ENCODE measurements around the gene PFKFB4. TPM values are rescaled to one million over a fixed set of nuclear protein-coding genes. Genes with fewer than 3 reads are reported as not detected.
A peak's percentile ranks its signal among the peaks of the same experiment; 100 is the strongest.

PFKFB4 gene
- total RNA-seq, 1 donor from 2014 or later, result 19.3 TPM

DNA sequence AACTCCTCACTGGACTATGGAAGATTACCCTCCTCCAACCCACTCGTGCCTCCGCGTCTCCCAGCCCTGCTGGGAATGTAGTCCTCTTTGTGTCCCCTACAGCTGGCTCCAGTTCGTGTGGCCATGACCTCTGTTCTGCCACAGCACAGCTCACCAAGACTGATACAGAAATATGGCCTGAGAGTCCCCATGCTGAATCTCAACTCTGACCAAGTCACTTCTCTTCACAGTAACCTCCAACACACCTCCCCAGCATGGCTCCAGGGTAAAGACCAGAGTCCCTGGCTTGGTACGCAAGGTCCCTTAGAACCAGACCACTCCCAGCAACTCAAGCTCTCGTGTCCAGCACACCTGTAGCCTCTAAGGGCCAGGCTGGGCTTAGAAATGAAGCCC lies 40.8 kb upstream of the PFKFB4 start:
- no peak for DNase-seq (ENCODE audit: low read depth)
- no peak overlapping the region for H3K4me3 ChIP-seq (ENCODE audit: low read depth, low read length)
- TF ChIP-seq, protein P1, sequence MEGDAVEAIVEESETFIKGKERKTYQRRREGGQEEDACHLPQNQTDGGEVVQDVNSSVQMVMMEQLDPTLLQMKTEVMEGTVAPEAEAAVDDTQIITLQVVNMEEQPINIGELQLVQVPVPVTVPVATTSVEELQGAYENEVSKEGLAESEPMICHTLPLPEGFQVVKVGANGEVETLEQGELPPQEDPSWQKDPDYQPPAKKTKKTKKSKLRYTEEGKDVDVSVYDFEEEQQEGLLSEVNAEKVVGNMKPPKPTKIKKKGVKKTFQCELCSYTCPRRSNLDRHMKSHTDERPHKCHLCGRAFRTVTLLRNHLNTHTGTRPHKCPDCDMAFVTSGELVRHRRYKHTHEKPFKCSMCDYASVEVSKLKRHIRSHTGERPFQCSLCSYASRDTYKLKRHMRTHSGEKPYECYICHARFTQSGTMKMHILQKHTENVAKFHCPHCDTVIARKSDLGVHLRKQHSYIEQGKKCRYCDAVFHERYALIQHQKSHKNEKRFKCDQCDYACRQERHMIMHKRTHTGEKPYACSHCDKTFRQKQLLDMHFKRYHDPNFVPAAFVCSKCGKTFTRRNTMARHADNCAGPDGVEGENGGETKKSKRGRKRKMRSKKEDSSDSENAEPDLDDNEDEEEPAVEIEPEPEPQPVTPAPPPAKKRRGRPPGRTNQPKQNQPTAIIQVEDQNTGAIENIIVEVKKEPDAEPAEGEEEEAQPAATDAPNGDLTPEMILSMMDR (conservative IDR thresholded peaks at IDR 0.05; ENCODE audit: low read depth, low read length), result no peak

DNA sequence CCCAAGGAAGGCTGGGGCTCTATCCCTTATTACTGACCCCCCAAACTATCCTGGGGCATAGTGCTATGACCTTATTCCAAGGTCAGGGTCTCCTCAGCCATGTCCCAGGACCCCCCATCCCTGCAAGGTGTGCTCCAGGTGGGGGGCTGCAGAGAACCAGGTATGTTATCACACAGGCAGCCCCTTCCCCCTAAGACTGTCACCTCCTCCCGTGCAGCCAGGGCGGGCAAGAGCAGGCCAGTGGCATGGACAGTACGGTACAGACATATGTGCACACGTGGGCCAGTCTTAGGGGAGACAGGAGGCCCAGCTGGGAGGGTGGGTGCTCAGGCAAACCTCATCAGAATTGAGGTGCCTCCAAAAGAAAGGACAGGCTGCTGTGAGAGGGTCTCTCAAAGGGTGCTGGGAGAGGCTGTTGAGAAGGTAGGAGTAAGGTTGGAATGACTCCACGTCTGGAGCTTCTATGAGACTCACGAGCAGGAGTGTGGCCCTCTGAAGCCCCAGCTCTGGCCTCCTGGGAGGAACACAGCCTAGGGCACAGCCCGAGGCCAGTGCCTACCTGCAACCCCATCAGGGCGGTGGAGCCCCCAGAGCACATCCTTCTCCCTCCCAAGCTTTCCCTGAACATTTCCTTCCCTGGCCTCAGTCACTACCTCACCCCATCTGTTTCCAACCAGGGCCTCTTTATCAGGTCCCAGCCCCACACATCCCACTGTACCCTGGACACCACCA lies 40.2 kb upstream of the PFKFB4 start:
- no peak for DNase-seq (ENCODE audit: low read depth)
- TF ChIP-seq, protein P1 (conservative IDR thresholded peaks at IDR 0.05; ENCODE audit: low read depth, low read length), result no peak
- H3K4me3 ChIP-seq (ENCODE audit: low read depth, low read length), result no peak overlapping the region

DNA sequence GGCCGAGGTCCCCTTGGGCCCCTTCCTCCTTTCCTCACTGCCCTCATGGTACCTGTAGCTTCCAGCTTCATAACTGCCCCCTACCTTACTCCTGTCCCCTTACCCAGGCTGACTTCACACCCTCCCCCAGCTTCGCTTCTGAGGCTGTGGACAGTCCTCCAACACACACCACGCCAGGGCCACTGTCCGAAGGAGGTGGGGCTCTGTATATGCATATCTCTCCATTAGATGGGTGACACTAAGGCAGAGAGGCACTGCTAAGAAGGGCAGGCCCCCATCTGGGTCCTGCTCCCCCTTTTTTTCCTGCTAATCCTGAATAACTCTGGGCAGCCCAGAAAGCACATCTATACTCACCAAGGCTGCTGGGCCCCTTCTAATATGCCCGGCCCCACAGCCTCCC lies 39.6 kb upstream of the PFKFB4 start:
- no peak overlapping the region for H3K4me3 ChIP-seq (ENCODE audit: low read depth, low read length)
- DNase-seq (ENCODE audit: low read depth), result no peak
- TF ChIP-seq, protein P1 (conservative IDR thresholded peaks at IDR 0.05; ENCODE audit: low read depth, low read length), result no peak

DNA sequence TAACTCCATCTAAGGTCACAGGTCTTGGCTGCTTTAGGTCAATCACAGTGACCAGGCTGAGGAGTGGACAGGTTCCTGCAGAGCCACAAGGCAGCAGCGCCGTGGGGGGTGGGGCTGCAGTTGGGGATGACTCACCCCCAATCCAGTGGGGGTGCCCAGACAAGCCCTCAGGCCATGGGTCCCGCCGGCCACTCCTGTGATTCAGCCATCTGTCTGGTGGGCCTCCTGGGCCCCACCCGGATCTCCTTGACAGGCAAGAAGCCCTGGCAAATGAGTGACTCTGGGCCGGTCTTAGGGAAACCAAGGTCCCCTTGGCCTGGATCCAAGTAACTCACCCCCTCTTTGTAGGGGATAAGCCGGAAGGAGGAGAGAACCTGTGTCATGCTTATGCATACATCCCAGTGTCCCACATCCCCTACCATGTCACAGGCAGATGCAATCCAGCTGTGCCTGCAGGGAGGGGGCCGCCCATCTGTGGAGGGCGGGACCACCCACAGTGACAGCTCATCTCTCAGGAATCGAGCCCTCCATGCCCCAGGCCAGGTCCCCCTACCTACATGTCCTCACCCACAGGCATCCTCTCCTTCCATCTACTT lies 39.0 kb upstream of the PFKFB4 start:
- no peak for DNase-seq (ENCODE audit: low read depth)
- peak overlapping the region; percentile 46 for H3K4me3 ChIP-seq (ENCODE audit: low read depth, low read length)
- TF ChIP-seq, protein P1 (conservative IDR thresholded peaks at IDR 0.05; ENCODE audit: low read depth, low read length), result no peak

DNA sequence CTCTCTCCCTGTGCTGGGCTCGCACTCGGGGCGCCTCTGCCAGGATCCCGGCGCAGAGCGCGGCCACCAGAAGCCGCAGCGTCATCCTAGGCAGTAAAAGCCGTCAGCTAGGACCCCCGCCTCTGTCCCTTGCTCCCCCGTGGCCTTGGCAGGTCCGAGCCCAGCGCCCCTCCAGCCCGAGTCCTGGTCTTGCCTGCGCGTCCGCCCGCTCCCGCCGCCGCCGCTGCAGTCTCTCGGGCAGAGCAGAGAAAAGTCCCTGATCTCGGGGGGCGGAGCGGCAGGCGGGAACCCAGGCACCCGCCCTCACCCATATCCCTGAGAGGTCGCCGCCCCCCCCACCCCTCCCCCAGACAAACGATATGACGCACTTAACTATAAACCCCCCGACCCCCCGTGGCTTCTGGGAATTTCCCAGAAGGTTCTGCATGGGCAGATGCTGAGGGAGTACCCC lies 38.5 kb upstream of the PFKFB4 start, which contains the start of gene COL7A1:
TSS of gene COL7A1 (minus strand) at position 255 of the 451 bp plus-strand sequence. CDS start at position 85, 170 bp downstream.
- peak within 1 kb of the TSS; percentile 46 for H3K4me3 ChIP-seq (ENCODE audit: low read depth, low read length)
- DNase-seq (ENCODE audit: low read depth), result no peak
- TF ChIP-seq, protein P1 (conservative IDR thresholded peaks at IDR 0.05; ENCODE audit: low read depth, low read length), result no peak

DNA sequence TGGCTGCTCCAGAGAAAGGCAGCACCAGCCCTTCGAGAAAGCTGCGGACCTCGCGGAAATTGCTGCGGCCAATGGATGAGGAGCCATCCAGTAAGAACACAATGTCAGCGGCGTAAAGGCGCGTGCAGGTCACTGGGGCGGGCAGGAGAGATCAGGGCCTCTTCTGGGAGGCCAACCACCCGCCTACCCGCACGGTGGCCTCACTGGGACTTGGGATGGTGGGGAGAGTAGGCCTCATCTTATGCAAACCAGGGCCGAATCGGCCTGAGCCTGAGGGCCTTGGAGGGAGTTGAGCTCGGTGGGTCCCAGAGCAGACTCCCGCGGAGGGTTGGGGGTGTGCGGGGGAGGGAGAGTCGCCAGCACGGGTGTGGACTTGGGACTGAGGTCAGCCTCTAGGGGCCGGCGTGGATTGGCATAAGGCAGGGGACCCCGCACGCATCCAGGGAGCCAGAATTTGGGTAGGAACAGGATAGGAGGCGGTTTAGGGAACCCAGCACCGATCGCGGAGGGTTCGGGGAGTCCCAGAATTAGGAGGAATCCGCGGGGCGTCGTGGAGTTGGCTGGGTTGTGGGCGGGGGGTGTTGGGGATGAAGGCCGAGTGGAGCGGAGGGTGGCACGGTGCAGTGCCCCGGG lies 37.9 kb upstream of the PFKFB4 start:
- DNase-seq (ENCODE audit: low read depth), result no peak
- TF ChIP-seq, protein P1 (conservative IDR thresholded peaks at IDR 0.05; ENCODE audit: low read depth, low read length), result no peak
- peak overlapping the region; percentile 46 for H3K4me3 ChIP-seq (ENCODE audit: low read depth, low read length)
